GM12878 (cell line): ENCODE results near the gene AQP3.

Experiments
- CHD4 ChIP-seq: fragments of 200-600 bp; sonication (generic); IDR thresholded peaks from 2 replicates; pipeline ENCODE4 v1.6.1; 2016; ENCODE audit warnings: mild to moderate bottlenecking
- CREB1 ChIP-seq: IDR thresholded peaks from 2 replicates; pipeline ENCODE4 v1.6.1; 2012; ENCODE audit warnings: low read depth, mild to moderate bottlenecking, inconsistent platforms
- EZH2 ChIP-seq: IDR thresholded peaks from 2 replicates; pipeline ENCODE4 v1.6.1; 2012; ENCODE audit warnings: low read depth, mild to moderate bottlenecking, control low read depth, inconsistent platforms, low read length, borderline replicate concordance; ENCODE audit not compliant: control insufficient read depth
- NFYA ChIP-seq: IDR thresholded peaks from 2 replicates; pipeline ENCODE4 v1.6.1; 2011; ENCODE audit warnings: low read depth, mild to moderate bottlenecking, low read length, improper control_type of control experiment, borderline replicate concordance
- POLR2AphosphoS5 ChIP-seq: IDR thresholded peaks from 2 replicates; pipeline ENCODE4 v1.6.1; 2011; ENCODE audit warnings: mild to moderate bottlenecking, low read length, inconsistent platforms
- RCOR1 ChIP-seq: conservative IDR thresholded peaks from 2 replicates; pipeline ENCODE4 v1.6.1; 2012; ENCODE audit warnings: low read depth, low read length, improper control_type of control experiment
- TF ChIP-seq, protein P1 (sequence below): IDR thresholded peaks from 2 replicates; pipeline ENCODE4 v1.6.1; 2012; ENCODE audit warnings: low read depth, low read length, improper control_type of control experiment
- TF ChIP-seq, protein P2 (sequence below), 3 experiments: IDR thresholded peaks in 2 of 3; conservative IDR thresholded peaks in 1 of 3; 2 replicates each; pipeline ENCODE4 v1.5.1; 2011; ENCODE audit warnings: low read depth in 3 of 3, low read length in 3 of 3, mild to moderate bottlenecking in 3 of 3, control low read depth in 2 of 3, moderate library complexity in 2 of 3, inconsistent platforms in 1 of 3, mixed read lengths in 1 of 3; ENCODE audit not compliant: control insufficient read depth in 2 of 3, insufficient read depth in 1 of 3; ENCODE audit errors: extremely low read depth in 1 of 3
- TF ChIP-seq, protein P3 (sequence below): fragments of 450-650 bp; conservative IDR thresholded peaks from 2 replicates; pipeline ENCODE4 v1.6.1; 2017; ENCODE audit warnings: mild to moderate bottlenecking, moderate library complexity

DNA sequence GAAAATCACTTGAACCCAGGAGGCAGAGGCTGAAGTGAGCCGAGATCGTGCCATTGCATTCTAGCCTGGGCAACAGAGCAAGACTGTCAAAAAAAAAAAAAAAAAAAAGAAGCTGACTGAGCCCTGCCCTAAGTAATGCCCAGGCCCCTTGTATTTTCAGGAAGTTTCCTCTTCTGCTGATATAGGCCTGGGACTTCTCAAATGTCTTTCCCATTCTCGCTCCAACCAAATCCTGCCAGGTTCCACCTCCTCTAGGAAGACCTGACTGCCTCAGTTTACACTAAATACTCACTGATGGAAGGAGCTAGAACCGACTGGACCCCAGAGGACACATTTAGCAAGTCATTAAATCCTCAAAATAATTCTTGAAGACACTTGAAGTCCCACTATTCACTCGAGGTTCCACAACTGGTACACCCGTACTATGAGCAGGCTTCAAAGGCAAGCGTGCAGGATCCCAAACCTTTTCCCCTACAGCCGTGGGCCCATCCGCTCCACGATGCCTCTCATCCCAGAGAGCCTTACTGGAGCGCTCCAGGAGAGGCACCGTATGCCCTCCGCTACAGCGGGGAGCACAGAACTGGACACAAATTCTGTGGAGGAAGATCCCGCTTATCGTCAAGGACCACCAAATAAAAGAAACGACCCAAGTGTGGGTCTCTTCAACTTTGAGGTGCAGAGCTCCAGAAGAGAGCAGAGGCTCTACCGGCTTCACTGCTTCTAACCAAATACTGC is 25.7 kb upstream of the AQP3 start:
- no peak for TF ChIP-seq NFYA
- TF ChIP-seq, protein P1, sequence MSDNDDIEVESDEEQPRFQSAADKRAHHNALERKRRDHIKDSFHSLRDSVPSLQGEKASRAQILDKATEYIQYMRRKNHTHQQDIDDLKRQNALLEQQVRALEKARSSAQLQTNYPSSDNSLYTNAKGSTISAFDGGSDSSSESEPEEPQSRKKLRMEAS = no peak
- TF ChIP-seq CHD4 = no peak
- TF ChIP-seq, protein P2, sequence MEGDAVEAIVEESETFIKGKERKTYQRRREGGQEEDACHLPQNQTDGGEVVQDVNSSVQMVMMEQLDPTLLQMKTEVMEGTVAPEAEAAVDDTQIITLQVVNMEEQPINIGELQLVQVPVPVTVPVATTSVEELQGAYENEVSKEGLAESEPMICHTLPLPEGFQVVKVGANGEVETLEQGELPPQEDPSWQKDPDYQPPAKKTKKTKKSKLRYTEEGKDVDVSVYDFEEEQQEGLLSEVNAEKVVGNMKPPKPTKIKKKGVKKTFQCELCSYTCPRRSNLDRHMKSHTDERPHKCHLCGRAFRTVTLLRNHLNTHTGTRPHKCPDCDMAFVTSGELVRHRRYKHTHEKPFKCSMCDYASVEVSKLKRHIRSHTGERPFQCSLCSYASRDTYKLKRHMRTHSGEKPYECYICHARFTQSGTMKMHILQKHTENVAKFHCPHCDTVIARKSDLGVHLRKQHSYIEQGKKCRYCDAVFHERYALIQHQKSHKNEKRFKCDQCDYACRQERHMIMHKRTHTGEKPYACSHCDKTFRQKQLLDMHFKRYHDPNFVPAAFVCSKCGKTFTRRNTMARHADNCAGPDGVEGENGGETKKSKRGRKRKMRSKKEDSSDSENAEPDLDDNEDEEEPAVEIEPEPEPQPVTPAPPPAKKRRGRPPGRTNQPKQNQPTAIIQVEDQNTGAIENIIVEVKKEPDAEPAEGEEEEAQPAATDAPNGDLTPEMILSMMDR (IDR thresholded peaks at IDR 0.05 in 2 of 3, conservative IDR thresholded peaks at IDR 0.05 in 1 of 3; ENCODE audit: control insufficient read depth in 2 of 3, extremely low read depth in 1 of 3, insufficient read depth in 1 of 3, low read depth in 3 of 3, low read length in 3 of 3) = no peak
- TF ChIP-seq RCOR1 = no peak
- TF ChIP-seq EZH2 = no peak
- TF ChIP-seq, protein P3, sequence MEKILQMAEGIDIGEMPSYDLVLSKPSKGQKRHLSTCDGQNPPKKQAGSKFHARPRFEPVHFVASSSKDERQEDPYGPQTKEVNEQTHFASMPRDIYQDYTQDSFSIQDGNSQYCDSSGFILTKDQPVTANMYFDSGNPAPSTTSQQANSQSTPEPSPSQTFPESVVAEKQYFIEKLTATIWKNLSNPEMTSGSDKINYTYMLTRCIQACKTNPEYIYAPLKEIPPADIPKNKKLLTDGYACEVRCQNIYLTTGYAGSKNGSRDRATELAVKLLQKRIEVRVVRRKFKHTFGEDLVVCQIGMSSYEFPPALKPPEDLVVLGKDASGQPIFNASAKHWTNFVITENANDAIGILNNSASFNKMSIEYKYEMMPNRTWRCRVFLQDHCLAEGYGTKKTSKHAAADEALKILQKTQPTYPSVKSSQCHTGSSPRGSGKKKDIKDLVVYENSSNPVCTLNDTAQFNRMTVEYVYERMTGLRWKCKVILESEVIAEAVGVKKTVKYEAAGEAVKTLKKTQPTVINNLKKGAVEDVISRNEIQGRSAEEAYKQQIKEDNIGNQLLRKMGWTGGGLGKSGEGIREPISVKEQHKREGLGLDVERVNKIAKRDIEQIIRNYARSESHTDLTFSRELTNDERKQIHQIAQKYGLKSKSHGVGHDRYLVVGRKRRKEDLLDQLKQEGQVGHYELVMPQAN = no peak
- TF ChIP-seq CREB1 = no peak
- no peak for TF ChIP-seq POLR2AphosphoS5
